Adrenal gland (tissue), 12 donors: ENCODE results near the gene EEF1AKMT3. TPM values are rescaled to one million over a fixed set of nuclear protein-coding genes. Genes with fewer than 3 reads are reported as not detected.

ENCODE experiments used
- DNase-seq, 7 donors: peaks; one replicate each; pipeline ENCODE4 v3.0.0-alpha.2; 2019 to 2020
- H3K27ac ChIP-seq, 5 donors: fragments of 200-600 bp; sonication (generic) in 4 of 5; 1 replicate in 3 of 5; 2 replicates in 2 of 5; pipeline versions ENCODE4 v1.5.1 to v1.8.0; 2016 to 2020; ENCODE audit warnings: mild to moderate bottlenecking in 1 of 5
- H3K27me3 ChIP-seq: fragments of 200-600 bp; 2 replicates; pipeline ENCODE4 v1.8.0; 2021
- H3K36me3 ChIP-seq, 2 donors: fragments of 200-600 bp; replicated peaks in 1 of 2; 1 replicate in 1 of 2; 2 replicates in 1 of 2; pipeline versions ENCODE4 v1.5.1 to v1.8.0; 2018 to 2022
- H3K4me1 ChIP-seq, 2 donors: fragments of 200-600 bp; replicated peaks in 1 of 2; 1 replicate in 1 of 2; 2 replicates in 1 of 2; pipeline versions ENCODE4 v1.5.1 to v1.8.0; 2018 to 2021
- H3K4me3 ChIP-seq, 4 donors: fragments of 200-600 bp; sonication (generic) in 3 of 4; one replicate each; pipeline ENCODE4 v1.5.1; 2016 to 2018
- H3K9me3 ChIP-seq, 3 donors: fragments of 200-600 bp; sonication (generic) in 1 of 3; replicated peaks in 1 of 3; 1 replicate in 2 of 3; 2 replicates in 1 of 3; pipeline versions ENCODE4 v1.5.1 to v1.8.0; 2016 to 2021
- POLR2A ChIP-seq, 2 donors: fragments of 450-650 bp; IDR thresholded peaks; one replicate each; pipeline ENCODE4 v1.6.1; 2017; ENCODE audit warnings: antibody characterized with exemption in 2 of 2, mild to moderate bottlenecking in 2 of 2, moderate library complexity in 1 of 2
- whole genome bisulfite sequencing, 4 donors: extraction: QIAGEN DNeasy Blood & Tissue Kit in 2 of 4; methylation state at CpG; one replicate each; pipeline versions ENCODE4 v1.1.5 to v1.1.7; 2013 to 2017; 5-methylcytosine and 5-hydroxymethylcytosine counted together
- intact Hi-C, 2 donors: fragments of 100-400 bp; cut with DNase I; formaldehyde crosslinking; loops; one replicate each; pipeline versions ENCODE4 v1.14.1 to v1.15.0; 2022 to 2023
- polyA plus RNA-seq, 3 donors: library from polyadenylated mRNA; stranded (reverse); fragments of 200-250 nt in 2 of 3; fragments of 350-450 nt in 1 of 3; fragmentation: Illumina TruSeq in 1 of 3; extraction: RNeasy Lipid Tissue Mini Kit (QIAGEN cat#74804) in 1 of 3; gene quantifications; one replicate each; pipeline ENCODE4 v1.2.3, GENCODE V29; 2013 to 2014
- total RNA-seq, 9 donors: library from RNA; depleted of rRNA in 4 of 9; stranded (reverse); fragments of >200 nt in 4 of 9; fragments of 120-200 nt in 1 of 9; fragmentation: NEBNext Ultra II Directional in 1 of 9; extraction: Animal tissue kit (Norgen Biotek cat#: 25700) in 1 of 9; gene quantifications; one replicate each; pipeline versions ENCODE4 v1.1.0 to v1.2.4, GENCODE V29; 2013 to 2023
- TF ChIP-seq, protein P1 (sequence below), 6 experiments: fragments of 450-650 bp in 4 of 6; fragments of 200-600 bp in 2 of 6; sonication (generic) in 1 of 6; IDR thresholded peaks; 1 replicate in 5 of 6; 2 replicates in 1 of 6; pipeline versions ENCODE4 v1.5.1 to v1.8.0; 2016 to 2021; ENCODE audit warnings: antibody characterized with exemption in 6 of 6, mild to moderate bottlenecking in 2 of 6, moderate library complexity in 1 of 6
- donor health status: healthy with polysubstance abuse.
- donor health status: Bipolar disorder and iron deficiency.
- donor health status: DM: yes; HTN: yes; CAD: no.
- donor health status: DM: no; HTN: no; CAD: no.
- donor health status: DM: no; HTN: no; CAD: no.
- donor health status: DM: yes; HTN: yes; CAD: no.

Gene EEF1AKMT3
- total and polyA plus RNA-seq, 12 donors, result 2.4 to 35.9 (median 8.8) TPM

- WGBS, 4 donors, result 77 to 87% (median 82%) methylated on average over 9 to 10 of the region's 10 CpGs
- DNase-seq, result no peak
- Histone ChIP-seq H3K4me3 (no peak overlapping the region), H3K27me3 (no peaks in the 10 kb centered on the region), H3K36me3 (peaks cover 0 to 86% of the 10 kb centered on the region in 2 donors), H3K4me1 (peaks cover 10 to 22% of the 10 kb centered on the region in 2 donors), H3K27ac (peak overlapping the region in 1 of 5 donors; percentile 18), H3K9me3 (no peaks in the 10 kb centered on the region)
- intact Hi-C loops, result no loop called here
- TF ChIP-seq, protein P1, sequence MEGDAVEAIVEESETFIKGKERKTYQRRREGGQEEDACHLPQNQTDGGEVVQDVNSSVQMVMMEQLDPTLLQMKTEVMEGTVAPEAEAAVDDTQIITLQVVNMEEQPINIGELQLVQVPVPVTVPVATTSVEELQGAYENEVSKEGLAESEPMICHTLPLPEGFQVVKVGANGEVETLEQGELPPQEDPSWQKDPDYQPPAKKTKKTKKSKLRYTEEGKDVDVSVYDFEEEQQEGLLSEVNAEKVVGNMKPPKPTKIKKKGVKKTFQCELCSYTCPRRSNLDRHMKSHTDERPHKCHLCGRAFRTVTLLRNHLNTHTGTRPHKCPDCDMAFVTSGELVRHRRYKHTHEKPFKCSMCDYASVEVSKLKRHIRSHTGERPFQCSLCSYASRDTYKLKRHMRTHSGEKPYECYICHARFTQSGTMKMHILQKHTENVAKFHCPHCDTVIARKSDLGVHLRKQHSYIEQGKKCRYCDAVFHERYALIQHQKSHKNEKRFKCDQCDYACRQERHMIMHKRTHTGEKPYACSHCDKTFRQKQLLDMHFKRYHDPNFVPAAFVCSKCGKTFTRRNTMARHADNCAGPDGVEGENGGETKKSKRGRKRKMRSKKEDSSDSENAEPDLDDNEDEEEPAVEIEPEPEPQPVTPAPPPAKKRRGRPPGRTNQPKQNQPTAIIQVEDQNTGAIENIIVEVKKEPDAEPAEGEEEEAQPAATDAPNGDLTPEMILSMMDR (IDR thresholded peaks at IDR 0.05), result no peak
- no peak for TF ChIP-seq POLR2A (IDR thresholded peaks at IDR 0.05)
These were observed 49.2 kb downstream of the EEF1AKMT3 start for GRCh38 chr12:57821474-57822214.

- peaks cover 0 to 95% of the 10 kb centered on the region in 2 donors for H3K36me3 ChIP-seq
These were observed 50.1 kb downstream of the EEF1AKMT3 start for GRCh38 chr12:57822392-57823130.

GRCh38 chr12:57823131-57823907, 50.9 kb downstream of the EEF1AKMT3 start:
- Histone ChIP-seq H3K9me3 (no peaks in the 10 kb centered on the region), H3K27ac (peak overlapping the region in 2 of 5 donors; percentile 13 to 61), H3K27me3 (no peaks in the 10 kb centered on the region), H3K36me3 (peaks cover 0 to 99% of the 10 kb centered on the region in 2 donors), H3K4me1 (peaks cover 0 to 6% of the 10 kb centered on the region in 2 donors), H3K4me3 (no peak overlapping the region)
- TF ChIP-seq, protein P1 (IDR thresholded peaks at IDR 0.05), result no peak
- TF ChIP-seq POLR2A (IDR thresholded peaks at IDR 0.05), result no peak
- 80 to 86% (median 84%) methylated on average over 13 to 17 of the region's 17 CpGs for WGBS, 4 donors
- no peak for DNase-seq
- intact Hi-C loops, result no loop called here

More at GRCh38 chr12:57822392-57823130, 50.1 kb downstream of the EEF1AKMT3 start:
- TF ChIP-seq POLR2A (IDR thresholded peaks at IDR 0.05), result no peak
- TF ChIP-seq, protein P1 (IDR thresholded peaks at IDR 0.05), result no peak
- peaks cover 4 to 13% of the 10 kb centered on the region in 2 donors for H3K4me1 ChIP-seq
- intact Hi-C loops, result no loop called here
- no peak overlapping the region for H3K4me3 ChIP-seq
- H3K27ac ChIP-seq, result peak overlapping the region in 2 of 5 donors; percentile 13 to 61
- H3K9me3 ChIP-seq, result no peaks in the 10 kb centered on the region
- WGBS, 4 donors, result 77 to 78% (median 77%) methylated on average over 10 of the region's 10 CpGs
- no peaks in the 10 kb centered on the region for H3K27me3 ChIP-seq
- DNase-seq, result no peak
